NCI-H460 (cell line): ENCODE measurements around the gene MAN2C1. TPM values are rescaled to one million over a fixed set of nuclear protein-coding genes. Genes with fewer than 3 reads are reported as not detected.
"Not testable (repeated sequence)": the region's sequence is repeated elsewhere in the genome, so short reads cannot be mapped to it uniquely, and the experiment has no call there.

ENCODE experiments used
- DNase-seq: peaks from one replicate; pipeline ENCODE4 v3.0.0-alpha.2; 2016; ENCODE audit warnings: low read depth; ENCODE audit errors: extremely low read depth
- polyA plus RNA-seq: library from polyadenylated mRNA; depleted of rRNA; stranded (reverse); fragments of >200 nt; gene quantifications from 2 replicates; pipeline ENCODE4 v1.2.3, GENCODE V29; 2014; cell fraction: nucleus; rRNA removed
- total RNA-seq: library from RNA; depleted of rRNA; stranded (reverse); fragments of >200 nt; shearing (Covaris generic); gene quantifications from 2 replicates; pipeline ENCODE4 v1.2.3, GENCODE V29; 2014; rRNA removed

The MAN2C1 gene
- total RNA-seq, result 53.9 and 87.7 TPM in 2 replicates
- polyA plus RNA-seq, result 1,222 and 1,850 TPM in 2 replicates

GRCh38 chr15:75367913-75368688, at the start of gene MAN2C1:
Gene MAN2C1, minus strand, starts transcription at chr15:75368607. Its CDS starts 24 bp downstream, at chr15:75368583.
- peak; percentile 96 for DNase-seq

GRCh38 chr15:75416584-75416983, 48.2 kb upstream of the MAN2C1 start:
- no peak for DNase-seq

GRCh38 chr15:75410196-75410595, 41.8 kb upstream of the MAN2C1 start:
- DNase-seq, result no peak

- no peak for DNase-seq
Observed at GRCh38 chr15:75407083-75407482, 38.7 kb upstream of the MAN2C1 start.

GRCh38 chr15:75403892-75404291, 35.5 kb upstream of the MAN2C1 start:
- DNase-seq, result no peak

- DNase-seq, result no peak
Observed at GRCh38 chr15:75397494-75397893, 29.1 kb upstream of the MAN2C1 start.

GRCh38 chr15:75389791-75390382, 21.5 kb upstream of the MAN2C1 start:
- DNase-seq, result peak; percentile 8

- not testable (repeated sequence) for DNase-seq
Observed at GRCh38 chr15:75383986-75384385, 15.6 kb upstream of the MAN2C1 start.

GRCh38 chr15:75380773-75381172, 12.4 kb upstream of the MAN2C1 start:
- no peak for DNase-seq

GRCh38 chr15:75371901-75372688, 3.7 kb upstream of the MAN2C1 start:
- no peak for DNase-seq

- DNase-seq, result no peak
Observed at GRCh38 chr15:75371486-75371885, 3.1 kb upstream of the MAN2C1 start.

GRCh38 chr15:75369897-75370581, 1.6 kb upstream of the MAN2C1 start:
- no peak for DNase-seq

GRCh38 chr15:75368689-75369239, 357 bp upstream of the MAN2C1 start:
- no peak for DNase-seq

- no peak for DNase-seq
Observed at GRCh38 chr15:75367406-75367912, 948 bp downstream of the MAN2C1 start.

- DNase-seq, result no peak
Observed at GRCh38 chr15:75367006-75367405, 1.4 kb downstream of the MAN2C1 start.

GRCh38 chr15:75366163-75366562, 2.2 kb downstream of the MAN2C1 start:
- no peak for DNase-seq

- no peak for DNase-seq
Observed at GRCh38 chr15:75364881-75365280, 3.5 kb downstream of the MAN2C1 start.

GRCh38 chr15:75363786-75364185, 4.6 kb downstream of the MAN2C1 start:
- DNase-seq, result no peak

- DNase-seq, result no peak
Observed at GRCh38 chr15:75362642-75363249, 5.7 kb downstream of the MAN2C1 start.
